NOMO-1 treated with dmso at 0.1 percent for 144 hours (cell line): Measurements from ENCODE around the gene GTF2IRD1.
A peak's percentile ranks its signal among the peaks of the same experiment; 100 is the strongest.
"Not testable (repeated sequence)": the region's sequence is repeated elsewhere in the genome, so short reads cannot be mapped to it uniquely, and the experiment has no call there.

Experiments used
- DNase-seq: peaks from one replicate; lab custom pipeline; 2025; ENCODE audit not compliant: unreplicated experiment; lab: John Stamatoyannopoulos, UW

GTF2IRD1 gene

GRCh38 chr7:74430409-74430808 lies 23.3 kb upstream of the GTF2IRD1 start:
- not testable (repeated sequence) for DNase-seq

- no peak for DNase-seq
These were observed 22.7 kb upstream of the GTF2IRD1 start for GRCh38 chr7:74430961-74431466.

- DNase-seq: not testable (repeated sequence)
These were observed 16.5 kb upstream of the GTF2IRD1 start for GRCh38 chr7:74437291-74437571.

GRCh38 chr7:74438327-74438726 lies 15.4 kb upstream of the GTF2IRD1 start:
- no peak for DNase-seq

- DNase-seq: no peak
These were observed 14.2 kb upstream of the GTF2IRD1 start for GRCh38 chr7:74439541-74439940.

GRCh38 chr7:74440143-74440542 lies 13.6 kb upstream of the GTF2IRD1 start:
- not testable (repeated sequence) for DNase-seq

- no peak for DNase-seq
These were observed 11.9 kb upstream of the GTF2IRD1 start for GRCh38 chr7:74441801-74442200.

GRCh38 chr7:74443543-74444247 lies 10.0 kb upstream of the GTF2IRD1 start:
- no peak for DNase-seq

GRCh38 chr7:74449144-74449543 lies 4.6 kb upstream of the GTF2IRD1 start:
- DNase-seq: no peak

- DNase-seq: peak; percentile 61
These were observed 3.8 kb upstream of the GTF2IRD1 start for GRCh38 chr7:74449809-74450397.

GRCh38 chr7:74452748-74453321 lies 871 bp upstream of the GTF2IRD1 start:
- DNase-seq: no peak

- no peak for DNase-seq
These were observed 567 bp downstream of the GTF2IRD1 start for GRCh38 chr7:74454021-74454924.

GRCh38 chr7:74454925-74455288 lies 1.2 kb downstream of the GTF2IRD1 start:
- DNase-seq: no peak

GRCh38 chr7:74455291-74455804 lies 1.6 kb downstream of the GTF2IRD1 start:
- DNase-seq: no peak

- DNase-seq: no peak
These were observed 2.2 kb downstream of the GTF2IRD1 start for GRCh38 chr7:74455928-74456327.

GRCh38 chr7:74457007-74457406 lies 3.3 kb downstream of the GTF2IRD1 start:
- DNase-seq: no peak

- no peak for DNase-seq
These were observed 8.4 kb downstream of the GTF2IRD1 start for GRCh38 chr7:74461970-74462706.

- no peak for DNase-seq
These were observed 9.0 kb downstream of the GTF2IRD1 start for GRCh38 chr7:74462707-74463100.

GRCh38 chr7:74464931-74465886 lies 11.5 kb downstream of the GTF2IRD1 start:
- no peak for DNase-seq
